SK-N-SH (cell line): ENCODE measurements around the gene ITM2C. TPM values are rescaled to one million over a fixed set of nuclear protein-coding genes. Genes with fewer than 3 reads are reported as not detected.

Experiments used
- CTCF ChIA-PET: fragments of 300-600, 350-600 bp; formaldehyde crosslinking; extraction: SDS; loops from one replicate; lab custom pipeline; 2021; lab: Yijun Ruan, JAX
- POLR2A ChIA-PET: fragments of 350-600 bp; sonication (Branson Sonifier 250); formaldehyde crosslinking; extraction: SDS; loops from one replicate; lab custom pipeline; 2020; ENCODE audit warnings: antibody characterized with exemption, inconsistent platforms; lab: Yijun Ruan, JAX
- DNase-seq: peaks from one replicate; pipeline ENCODE4 v3.0.0; 2012
- H2AFZ ChIP-seq: fragments of 200-600 bp; sonication (generic); 2 replicates; pipeline ENCODE4 v1.8.1; 2016; ENCODE audit warnings: antibody characterized with exemption, mild to moderate bottlenecking, low read depth
- H3F3A ChIP-seq: fragments of 200-600 bp; sonication (generic); replicated peaks from 2 replicates; pipeline ENCODE3; 2016; ENCODE audit warnings: antibody characterized with exemption, mild to moderate bottlenecking; ENCODE audit not compliant: insufficient read depth
- H3K27ac ChIP-seq, 2 experiments: fragments of 200-500 bp in 1 of 2; fragments of 200-600 bp in 1 of 2; sonication (Bioruptor generic) in 1 of 2; sonication (generic), shearing (Covaris generic) in 1 of 2; 2 replicates each; pipeline versions ENCODE4 v1.5.1 to v1.6.1; 2014 to 2016; ENCODE audit warnings: low read depth in 2 of 2, inconsistent platforms in 1 of 2, low read length in 1 of 2, mild to moderate bottlenecking in 1 of 2, mixed read lengths in 1 of 2
- H3K27me3 ChIP-seq: fragments of 200-600 bp; sonication (generic), shearing (Covaris generic); 2 replicates; pipeline ENCODE4 v1.6.1; 2016; ENCODE audit warnings: mixed run types; ENCODE audit not compliant: insufficient read depth
- H3K36me3 ChIP-seq, 2 experiments: fragments of 200-500 bp in 1 of 2; fragments of 200-600 bp in 1 of 2; sonication (Bioruptor generic) in 1 of 2; sonication (generic) in 1 of 2; replicated peaks in 1 of 2; 2 replicates each; pipeline versions ENCODE3 to v1.5.1; 2014 to 2016; ENCODE audit warnings: low read length in 1 of 2, mild to moderate bottlenecking in 1 of 2; ENCODE audit not compliant: insufficient read depth in 2 of 2, control insufficient read depth in 1 of 2
- H3K4me1 ChIP-seq, 2 experiments: fragments of 200-500 bp in 1 of 2; fragments of 200-600 bp in 1 of 2; sonication (Bioruptor generic) in 1 of 2; sonication (generic), shearing (Covaris generic) in 1 of 2; 2 replicates each; pipeline versions ENCODE4 v1.5.1 to v1.6.1; 2014 to 2016; ENCODE audit warnings: low read depth in 1 of 2, low read length in 1 of 2, mixed run types in 1 of 2; ENCODE audit not compliant: insufficient read depth in 2 of 2, control insufficient read depth in 1 of 2
- H3K4me2 ChIP-seq: fragments of 200-600 bp; sonication (generic), shearing (Covaris generic); 2 replicates; pipeline ENCODE4 v1.6.1; 2017; ENCODE audit warnings: mixed run types
- H3K4me3 ChIP-seq, 2 experiments: fragments of 200-500 bp in 1 of 2; fragments of 200-600 bp in 1 of 2; sonication (Bioruptor generic) in 1 of 2; sonication (generic), shearing (Covaris generic) in 1 of 2; 2 replicates each; pipeline versions ENCODE4 v1.5.1 to v1.8.1; 2014 to 2016; ENCODE audit warnings: low read depth in 2 of 2, inconsistent platforms in 1 of 2, low read length in 1 of 2, mild to moderate bottlenecking in 1 of 2, mixed read lengths in 1 of 2, moderate library complexity in 1 of 2
- H3K79me2 ChIP-seq: fragments of 200-600 bp; sonication (generic); 2 replicates; pipeline ENCODE4 v1.8.1; 2017; ENCODE audit warnings: mild to moderate bottlenecking; ENCODE audit not compliant: insufficient read depth
- H3K9ac ChIP-seq: fragments of 200-600 bp; sonication (generic); 2 replicates; pipeline ENCODE4 v1.6.1; 2017; ENCODE audit warnings: mixed run types
- H3K9me2 ChIP-seq: fragments of 200-600 bp; sonication (generic); 2 replicates; pipeline ENCODE4 v1.6.1; 2017; ENCODE audit warnings: mixed run types
- H3K9me3 ChIP-seq: fragments of 200-600 bp; sonication (generic); 2 replicates; pipeline ENCODE4 v1.6.1; 2017; ENCODE audit warnings: mixed run types, mild to moderate bottlenecking, moderate library complexity
- H4K20me1 ChIP-seq: fragments of 200-600 bp; sonication (generic); 2 replicates; pipeline ENCODE4 v1.6.1; 2017; ENCODE audit warnings: mild to moderate bottlenecking, mixed run types; ENCODE audit not compliant: insufficient read depth
- CHD2 ChIP-seq: fragments of 150-350 bp; IDR thresholded peaks from 2 replicates; pipeline ENCODE4 v1.6.1; 2018; ENCODE audit warnings: low read length; ENCODE audit not compliant: partially characterized antibody
- EP300 ChIP-seq, 2 experiments: IDR thresholded peaks; 2 replicates each; pipeline versions ENCODE4 v1.4.0 to v1.6.1; 2012; ENCODE audit warnings: borderline replicate concordance in 1 of 2, low read depth in 1 of 2, low read length in 1 of 2
- EZH2phosphoT487 ChIP-seq: fragments of 200-600 bp; sonication (generic); IDR thresholded peaks from 2 replicates; pipeline ENCODE4 v1.6.1; 2017; ENCODE audit warnings: low read depth, mixed run types, mild to moderate bottlenecking, antibody characterized with exemption, moderate library complexity, borderline replicate concordance
- FOXJ3 ChIP-seq: sonication (generic); formaldehyde crosslinking; IDR thresholded peaks from 2 replicates; pipeline ENCODE4 v1.5.1; 2020; ENCODE audit warnings: mild to moderate bottlenecking, missing genetic modification reagents
- FOXM1 ChIP-seq: IDR thresholded peaks from 2 replicates; pipeline ENCODE4 v1.4.0; 2012; ENCODE audit warnings: low read depth, mild to moderate bottlenecking
- IRF3 ChIP-seq: fragments of 150-350 bp; IDR thresholded peaks from 2 replicates; pipeline ENCODE4 v1.6.1; 2016; ENCODE audit warnings: mild to moderate bottlenecking, low read depth, low read length
- MAX ChIP-seq: IDR thresholded peaks from 2 replicates; pipeline ENCODE4 v1.4.0; 2012; ENCODE audit warnings: low read depth
- MXI1 ChIP-seq: IDR thresholded peaks from 2 replicates; pipeline ENCODE4 v1.6.1; 2012; ENCODE audit warnings: mild to moderate bottlenecking, low read depth, low read length, improper control_type of control experiment
- RAD21 ChIP-seq: IDR thresholded peaks from 2 replicates; pipeline ENCODE4 v1.6.1; 2012; ENCODE audit warnings: mild to moderate bottlenecking, low read length
- RXRA ChIP-seq: IDR thresholded peaks from 2 replicates; pipeline ENCODE4 v1.4.0; 2012; ENCODE audit warnings: low read depth, mild to moderate bottlenecking, borderline replicate concordance
- SIN3A ChIP-seq: IDR thresholded peaks from 2 replicates; pipeline ENCODE4 v1.6.1; 2012; ENCODE audit warnings: low read depth, mild to moderate bottlenecking, low read length, moderate library complexity, borderline replicate concordance
- USF2 ChIP-seq: fragments of 150-350 bp; IDR thresholded peaks from 2 replicates; pipeline ENCODE4 v1.6.1; 2017; ENCODE audit warnings: antibody characterized with exemption, low read length, low read depth, borderline replicate concordance
- WGBS: methylation state at CpG from one replicate; pipeline ENCODE4 v1.1.6; 2017; ENCODE audit warnings: low lambda C conversion rate; 5-methylcytosine and 5-hydroxymethylcytosine counted together
- polyA plus RNA-seq, 3 experiments: library from polyadenylated mRNA; depleted of rRNA; stranded (reverse); fragments of >200 nt; gene quantifications; 2 replicates each; pipeline ENCODE4 v1.2.3, GENCODE V29; 2012
- TF ChIP-seq, protein P1 (sequence below): IDR thresholded peaks from 2 replicates; pipeline ENCODE4 v1.4.0; 2012; ENCODE audit warnings: low read depth, borderline replicate concordance

The ITM2C gene
- polyA plus RNA-seq, 1 of the 3 experiments (the other 2 are of a cell fraction) = 288 TPM

- no peak for TF ChIP-seq MXI1
- TF ChIP-seq RAD21 = no peak
- TF ChIP-seq USF2 = no peak
- no peak for TF ChIP-seq SIN3A
- TF ChIP-seq FOXM1 = no peak
- no peak for TF ChIP-seq RXRA
- no peak for TF ChIP-seq CHD2
- TF ChIP-seq IRF3 = no peak
- TF ChIP-seq FOXJ3 = no peak
Observed at GRCh38 chr2:230925443-230925878, 60.7 kb downstream of the ITM2C start (continued).

- WGBS = 77% methylated on average over 4 of the region's 11 CpGs
- Histone ChIP-seq H3K27me3 (peaks cover 3% of the 10 kb centered on the region), H3K9me3 (no peaks in the 10 kb centered on the region), H3K27ac (no peak overlapping the region), H3K79me2 (no peaks in the 10 kb centered on the region), H3K4me3 (no peak overlapping the region), H3K4me1 (no peaks in the 10 kb centered on the region), H3K36me3 (no peaks in the 10 kb centered on the region), H2AFZ (no peak overlapping the region), H3K4me2 (no peak overlapping the region), H3F3A (no peaks in the 10 kb centered on the region), H4K20me1 (no peaks in the 10 kb centered on the region), H3K9me2 (no peaks in the 10 kb centered on the region), H3K9ac (no peak overlapping the region)
- DNase-seq = no peak
- CTCF ChIA-PET = interaction anchor here (1.0 to 1.6 kb wide), 3 partner anchors 13 to 102 kb away, joined by 5 to 14 read pairs (median 5); no protein-coding TSS in a partner anchor
- TF ChIP-seq SIN3A (no peak), MAX (no peak), EZH2phosphoT487 (no peak), EP300 (IDR thresholded peaks at IDR 0.05; ENCODE audit: borderline replicate concordance in 1 of 2, low read depth in 1 of 2, low read length in 1 of 2) (no peak)
- TF ChIP-seq, protein P1, sequence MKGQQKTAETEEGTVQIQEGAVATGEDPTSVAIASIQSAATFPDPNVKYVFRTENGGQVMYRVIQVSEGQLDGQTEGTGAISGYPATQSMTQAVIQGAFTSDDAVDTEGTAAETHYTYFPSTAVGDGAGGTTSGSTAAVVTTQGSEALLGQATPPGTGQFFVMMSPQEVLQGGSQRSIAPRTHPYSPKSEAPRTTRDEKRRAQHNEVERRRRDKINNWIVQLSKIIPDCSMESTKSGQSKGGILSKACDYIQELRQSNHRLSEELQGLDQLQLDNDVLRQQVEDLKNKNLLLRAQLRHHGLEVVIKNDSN = no peak
- POLR2A ChIA-PET = no interaction called here
Observed at GRCh38 chr2:230925879-230926765, 61.4 kb downstream of the ITM2C start.
